ENCODE measurements around the gene MSANTD2.

The MSANTD2 gene

DNA sequence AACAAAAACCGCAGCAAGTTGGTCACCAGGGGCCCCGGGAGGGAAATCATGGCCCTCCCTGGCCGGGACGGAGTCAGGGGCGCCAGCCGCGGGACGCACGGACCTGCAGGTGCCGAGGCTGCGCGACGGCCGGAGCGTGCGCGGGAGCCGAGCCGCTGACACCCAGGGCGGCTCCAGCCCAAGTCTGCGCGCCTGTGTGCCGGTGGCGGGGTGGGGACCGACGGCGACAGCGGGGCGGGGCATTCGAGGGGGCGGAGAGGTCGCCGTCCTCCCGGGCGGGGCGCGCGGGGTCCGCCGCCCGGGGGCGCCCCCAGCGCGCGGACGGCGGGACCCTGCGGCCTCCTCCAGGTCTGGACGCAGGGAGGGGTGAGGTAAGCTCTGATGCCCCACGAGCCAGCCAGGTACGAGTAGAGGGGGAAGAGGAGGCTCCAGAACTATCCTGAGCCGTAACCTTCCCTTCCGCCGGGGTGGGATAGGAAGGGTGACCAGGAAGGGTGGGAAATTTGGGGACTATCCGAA is 38.0 kb downstream of the MSANTD2 start, which contains the start of gene ESAM:
ESAM (minus strand) TSS at position 186 of the 519 bp plus-strand sequence; CDS start at position 50, 136 bp downstream.
- DNase-seq (ENCODE audit: extremely low spot score), result peak; percentile 92
- TF ChIP-seq, protein P1, sequence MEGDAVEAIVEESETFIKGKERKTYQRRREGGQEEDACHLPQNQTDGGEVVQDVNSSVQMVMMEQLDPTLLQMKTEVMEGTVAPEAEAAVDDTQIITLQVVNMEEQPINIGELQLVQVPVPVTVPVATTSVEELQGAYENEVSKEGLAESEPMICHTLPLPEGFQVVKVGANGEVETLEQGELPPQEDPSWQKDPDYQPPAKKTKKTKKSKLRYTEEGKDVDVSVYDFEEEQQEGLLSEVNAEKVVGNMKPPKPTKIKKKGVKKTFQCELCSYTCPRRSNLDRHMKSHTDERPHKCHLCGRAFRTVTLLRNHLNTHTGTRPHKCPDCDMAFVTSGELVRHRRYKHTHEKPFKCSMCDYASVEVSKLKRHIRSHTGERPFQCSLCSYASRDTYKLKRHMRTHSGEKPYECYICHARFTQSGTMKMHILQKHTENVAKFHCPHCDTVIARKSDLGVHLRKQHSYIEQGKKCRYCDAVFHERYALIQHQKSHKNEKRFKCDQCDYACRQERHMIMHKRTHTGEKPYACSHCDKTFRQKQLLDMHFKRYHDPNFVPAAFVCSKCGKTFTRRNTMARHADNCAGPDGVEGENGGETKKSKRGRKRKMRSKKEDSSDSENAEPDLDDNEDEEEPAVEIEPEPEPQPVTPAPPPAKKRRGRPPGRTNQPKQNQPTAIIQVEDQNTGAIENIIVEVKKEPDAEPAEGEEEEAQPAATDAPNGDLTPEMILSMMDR (IDR thresholded peaks at IDR 0.05; ENCODE audit: control extremely low read depth, extremely low read depth, low read depth, missing control alignments), result no peak
- ChIA-PET CTCF (interaction anchor here (0.5 to 21.1 kb wide), 16 partner anchors 14 to 121 kb away, joined by 3 to 381 read pairs (median 4); partner anchors contain the start of genes MSANTD2, NRGN, SIAE and SPA17), POLR2A (no interaction called here)

DNA sequence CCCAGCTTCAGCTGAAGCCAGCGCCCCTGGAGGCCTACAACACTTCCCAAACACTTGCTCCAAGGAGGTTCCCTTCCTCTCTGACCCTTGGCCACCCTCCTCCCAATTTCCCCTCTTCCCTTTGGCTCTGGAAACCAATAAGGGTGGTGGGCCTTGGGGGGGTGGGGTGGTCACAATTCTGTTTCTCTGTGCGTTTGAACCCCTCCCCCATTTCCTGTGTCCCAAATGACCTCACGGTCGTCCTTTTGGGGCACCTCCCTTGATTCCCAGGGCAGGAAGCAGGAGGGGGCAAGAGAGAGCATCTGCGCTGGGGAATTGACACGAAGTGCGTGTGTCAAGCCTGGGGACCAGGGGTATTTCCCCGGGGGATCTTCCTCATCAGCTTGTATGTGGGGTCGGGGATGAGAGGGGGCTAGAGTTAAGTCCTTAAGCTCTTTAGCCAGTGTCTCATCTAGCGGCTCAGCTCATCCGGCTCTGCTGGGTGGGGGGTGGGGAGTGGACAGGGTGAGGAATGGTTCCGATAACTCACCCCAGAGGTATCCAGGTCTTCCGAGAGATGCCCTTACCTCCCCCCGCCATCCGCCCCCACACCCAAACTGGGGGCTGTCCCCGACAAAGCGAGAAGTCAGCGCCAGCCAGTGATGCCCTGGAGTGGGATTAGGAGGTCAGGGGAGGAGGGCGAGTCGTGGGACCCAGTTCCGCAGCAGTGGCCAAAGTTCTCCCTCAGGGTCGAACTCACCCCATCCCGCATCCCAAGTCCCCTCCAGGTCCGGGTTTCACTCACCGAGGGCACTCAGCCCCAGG is 38.7 kb downstream of the MSANTD2 start:
- POLR2A ChIA-PET, result no interaction called here
- TF ChIP-seq, protein P1 (IDR thresholded peaks at IDR 0.05; ENCODE audit: control extremely low read depth, extremely low read depth, low read depth, missing control alignments), result peak; percentile 6
- CTCF ChIA-PET, result interaction anchor here (0.7 to 21.1 kb wide), 11 partner anchors 13 to 692 kb away, joined by 3 to 381 read pairs (median 4); partner anchors contain the start of genes MSANTD2, NRGN, SIAE and SPA17
- no peak for DNase-seq (ENCODE audit: extremely low spot score)

DNA sequence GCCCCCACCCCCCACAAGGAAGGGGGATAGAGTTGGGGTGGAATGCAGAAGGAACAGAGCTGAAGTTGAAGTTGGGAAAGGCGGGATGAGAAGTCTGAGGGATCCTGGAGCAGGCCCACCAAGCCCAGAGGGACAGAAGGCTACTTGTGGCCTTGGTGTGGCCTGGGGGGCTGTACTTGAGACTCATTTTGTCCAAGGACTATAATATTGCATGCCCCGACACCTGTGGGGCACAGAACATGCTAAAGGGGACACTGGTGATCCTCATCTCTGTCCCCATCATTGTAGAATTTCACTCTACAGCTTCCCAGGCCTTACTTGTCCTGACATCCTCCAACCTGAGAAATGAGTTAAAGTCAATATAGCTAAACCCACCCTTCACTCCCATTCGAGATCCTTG is 39.4 kb downstream of the MSANTD2 start:
- TF ChIP-seq, protein P1 (IDR thresholded peaks at IDR 0.05; ENCODE audit: control extremely low read depth, extremely low read depth, low read depth, missing control alignments), result no peak
- ChIA-PET CTCF (interaction anchor here (0.7 to 21.1 kb wide), 9 partner anchors 9 to 691 kb away, joined by 3 to 381 read pairs (median 4); partner anchors contain the start of genes MSANTD2, NRGN, SIAE and SPA17), POLR2A (no interaction called here)
- no peak for DNase-seq (ENCODE audit: extremely low spot score)

DNA sequence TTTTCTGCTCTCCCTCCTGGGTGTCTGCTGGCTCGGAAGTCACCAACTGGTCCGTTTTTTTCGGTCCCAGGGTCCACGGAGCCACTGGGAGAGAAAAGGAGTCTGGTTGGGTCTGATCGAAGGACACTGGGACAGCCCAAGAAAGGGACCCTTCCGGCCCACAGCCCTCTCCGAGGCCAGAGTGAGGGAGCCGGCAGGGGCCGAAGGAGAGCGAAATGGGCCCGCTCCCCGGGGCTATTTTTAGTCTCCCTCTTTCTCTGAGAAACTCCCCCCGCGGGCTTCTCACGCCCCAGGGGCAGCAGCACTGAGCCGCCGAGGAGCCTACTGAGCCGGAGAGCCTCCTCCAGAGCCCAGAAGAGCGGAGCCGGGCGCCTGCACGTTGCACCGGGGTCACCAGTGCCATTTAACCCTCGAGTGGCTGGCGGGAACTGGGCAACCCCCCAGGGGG is 40.0 kb downstream of the MSANTD2 start:
- ChIA-PET POLR2A (no interaction called here), CTCF (interaction anchor here (1.2 to 21.1 kb wide), 6 partner anchors 10 to 89 kb away, joined by 3 to 381 read pairs (median 86); partner anchors contain the start of genes MSANTD2, NRGN, SIAE and SPA17)
- DNase-seq (ENCODE audit: extremely low spot score), result peak; percentile 53
- TF ChIP-seq, protein P1 (IDR thresholded peaks at IDR 0.05; ENCODE audit: control extremely low read depth, extremely low read depth, low read depth, missing control alignments), result no peak

DNA sequence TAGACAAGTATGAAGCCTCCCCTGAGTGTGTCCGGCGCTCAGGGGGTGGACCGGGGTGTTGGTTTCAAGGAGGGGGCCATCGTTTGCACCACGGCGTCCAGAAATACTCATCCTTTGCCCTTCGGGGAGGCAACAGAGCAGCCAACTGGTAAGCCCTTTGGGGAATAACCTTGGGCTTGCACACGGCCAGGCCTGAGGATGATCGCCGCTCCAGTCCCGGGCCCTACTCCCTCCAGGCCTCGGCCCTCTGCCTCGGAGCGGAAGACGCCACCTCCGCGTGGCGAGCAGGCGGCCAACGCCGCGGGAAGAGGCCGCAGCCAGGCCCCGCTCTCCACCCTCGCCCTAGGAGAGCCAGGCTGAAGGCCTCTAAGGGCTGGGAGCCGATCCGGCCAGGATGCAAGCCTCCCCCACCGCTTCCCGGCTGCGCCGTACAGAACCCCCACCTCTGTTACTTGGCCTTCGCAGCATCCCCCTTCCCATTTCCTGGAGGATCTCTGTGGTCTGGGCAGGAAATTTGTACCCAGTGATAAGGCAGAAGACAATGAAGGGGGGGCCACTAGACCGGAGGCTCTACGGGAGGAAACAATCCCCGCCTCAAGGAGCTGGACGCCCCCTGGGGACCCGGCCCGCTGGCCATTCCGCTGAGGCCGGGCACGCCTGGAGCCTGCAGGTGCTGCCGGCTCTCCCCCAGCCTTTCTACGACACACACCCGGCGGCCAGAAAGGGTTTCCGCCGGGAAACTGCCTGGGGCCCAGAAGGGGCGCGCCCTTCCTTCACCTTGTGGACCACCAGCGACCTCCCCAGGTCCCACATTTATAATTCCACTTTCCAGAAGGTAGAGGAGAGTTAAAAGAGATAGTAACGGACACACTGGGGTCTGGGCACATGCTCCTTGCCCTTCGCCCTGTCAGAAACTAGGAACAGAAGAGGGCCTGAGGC is 40.7 kb downstream of the MSANTD2 start:
- DNase-seq (ENCODE audit: extremely low spot score), result no peak
- POLR2A ChIA-PET, result no interaction called here
- CTCF ChIA-PET, result interaction anchor here (1.1 to 21.1 kb wide), 12 partner anchors 9 to 88 kb away, joined by 3 to 381 read pairs (median 6); partner anchors contain the start of genes MSANTD2, SIAE and SPA17
- TF ChIP-seq, protein P1 (IDR thresholded peaks at IDR 0.05; ENCODE audit: control extremely low read depth, extremely low read depth, low read depth, missing control alignments), result no peak

All from GM10248 (cell line).